Measurements from ENCODE around the gene BCAT1.

BCAT1 gene

DNA sequence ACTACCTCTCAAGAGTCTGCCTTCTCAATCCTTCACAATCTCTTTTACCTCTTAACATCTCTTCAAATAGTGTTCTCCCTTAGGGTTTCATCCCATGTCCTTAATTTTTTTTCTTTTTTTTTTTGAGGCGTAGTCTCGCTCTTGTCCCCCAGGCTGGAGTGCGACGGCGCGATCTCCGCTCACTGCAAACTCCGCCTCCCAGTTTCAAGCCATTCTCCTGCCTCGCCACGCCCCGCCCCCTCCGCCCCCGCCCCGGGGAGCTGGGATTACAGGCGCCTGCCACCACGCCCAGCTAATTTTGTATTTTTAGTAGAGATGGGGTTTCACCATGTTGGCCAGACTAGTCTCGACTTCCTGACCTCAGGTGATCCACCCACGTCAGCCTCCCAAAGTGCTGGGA is 7.0 kb upstream of the BCAT1 start:
- no peak overlapping the region for H3K27ac ChIP-seq
- TF ChIP-seq, protein P1, sequence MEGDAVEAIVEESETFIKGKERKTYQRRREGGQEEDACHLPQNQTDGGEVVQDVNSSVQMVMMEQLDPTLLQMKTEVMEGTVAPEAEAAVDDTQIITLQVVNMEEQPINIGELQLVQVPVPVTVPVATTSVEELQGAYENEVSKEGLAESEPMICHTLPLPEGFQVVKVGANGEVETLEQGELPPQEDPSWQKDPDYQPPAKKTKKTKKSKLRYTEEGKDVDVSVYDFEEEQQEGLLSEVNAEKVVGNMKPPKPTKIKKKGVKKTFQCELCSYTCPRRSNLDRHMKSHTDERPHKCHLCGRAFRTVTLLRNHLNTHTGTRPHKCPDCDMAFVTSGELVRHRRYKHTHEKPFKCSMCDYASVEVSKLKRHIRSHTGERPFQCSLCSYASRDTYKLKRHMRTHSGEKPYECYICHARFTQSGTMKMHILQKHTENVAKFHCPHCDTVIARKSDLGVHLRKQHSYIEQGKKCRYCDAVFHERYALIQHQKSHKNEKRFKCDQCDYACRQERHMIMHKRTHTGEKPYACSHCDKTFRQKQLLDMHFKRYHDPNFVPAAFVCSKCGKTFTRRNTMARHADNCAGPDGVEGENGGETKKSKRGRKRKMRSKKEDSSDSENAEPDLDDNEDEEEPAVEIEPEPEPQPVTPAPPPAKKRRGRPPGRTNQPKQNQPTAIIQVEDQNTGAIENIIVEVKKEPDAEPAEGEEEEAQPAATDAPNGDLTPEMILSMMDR (conservative IDR thresholded peaks at IDR 0.05), result no peak

DNA sequence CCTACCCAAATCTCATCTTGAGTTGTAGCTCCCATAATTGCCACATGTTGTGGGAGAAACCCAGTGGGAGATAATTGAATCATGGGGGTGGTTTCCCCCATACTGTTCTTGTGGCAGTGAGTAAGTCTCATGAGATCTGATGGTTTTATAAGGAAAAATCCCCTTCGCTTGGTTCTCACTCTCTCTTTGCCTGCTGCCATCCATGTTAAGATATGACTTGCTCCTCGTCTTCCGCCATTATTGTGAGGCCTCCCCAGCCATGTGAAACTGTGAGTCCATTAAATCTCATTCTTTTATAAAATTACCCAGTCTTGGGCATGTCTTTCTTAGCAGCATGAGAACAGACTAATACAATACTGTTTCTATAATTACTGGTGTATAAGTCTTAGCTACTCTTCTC is 6.5 kb upstream of the BCAT1 start:
- TF ChIP-seq, protein P1 (conservative IDR thresholded peaks at IDR 0.05), result no peak
- no peak overlapping the region for H3K27ac ChIP-seq

DNA sequence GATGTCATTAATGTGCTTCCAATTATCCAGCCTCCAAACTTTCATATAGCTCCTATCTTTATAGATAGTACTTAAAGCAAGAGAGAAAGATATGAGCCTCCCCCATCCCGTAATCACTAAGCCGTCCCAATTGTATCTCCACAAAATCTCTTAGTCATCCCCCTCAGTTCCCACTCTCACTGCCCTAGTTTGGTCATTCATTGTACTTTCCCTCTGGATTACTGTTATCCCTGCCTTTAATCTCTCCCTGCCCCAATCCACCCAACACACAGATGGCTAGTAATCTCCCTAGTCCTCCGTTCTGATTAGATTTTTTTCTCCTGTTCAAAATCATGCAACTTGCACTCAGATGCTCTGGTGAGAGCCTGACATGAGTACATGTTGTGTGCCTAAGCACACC is 5.4 kb upstream of the BCAT1 start:
- TF ChIP-seq, protein P1 (conservative IDR thresholded peaks at IDR 0.05), result no peak
- H3K27ac ChIP-seq, result no peak overlapping the region

DNA sequence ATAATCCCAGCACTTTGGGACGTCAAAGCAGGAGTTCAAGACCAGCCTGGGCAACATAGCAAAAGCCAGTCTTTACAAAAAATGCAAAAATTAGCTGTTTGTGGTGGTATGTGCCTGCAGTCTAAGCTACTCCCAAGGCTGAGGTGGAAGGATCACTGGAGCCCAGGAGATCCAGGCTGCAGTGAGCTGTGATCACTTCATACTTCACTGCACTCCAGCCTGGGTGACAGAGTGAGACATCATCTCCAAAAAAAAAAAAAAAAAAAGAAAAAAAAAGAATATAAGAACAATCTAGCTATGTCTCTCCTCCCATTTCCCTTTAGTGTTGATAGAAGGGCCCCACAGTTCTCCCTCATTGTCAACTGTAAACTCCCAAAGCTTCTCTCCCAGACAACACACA is 3.5 kb upstream of the BCAT1 start:
- TF ChIP-seq, protein P1 (conservative IDR thresholded peaks at IDR 0.05), result no peak
- H3K27ac ChIP-seq, result no peak overlapping the region

DNA sequence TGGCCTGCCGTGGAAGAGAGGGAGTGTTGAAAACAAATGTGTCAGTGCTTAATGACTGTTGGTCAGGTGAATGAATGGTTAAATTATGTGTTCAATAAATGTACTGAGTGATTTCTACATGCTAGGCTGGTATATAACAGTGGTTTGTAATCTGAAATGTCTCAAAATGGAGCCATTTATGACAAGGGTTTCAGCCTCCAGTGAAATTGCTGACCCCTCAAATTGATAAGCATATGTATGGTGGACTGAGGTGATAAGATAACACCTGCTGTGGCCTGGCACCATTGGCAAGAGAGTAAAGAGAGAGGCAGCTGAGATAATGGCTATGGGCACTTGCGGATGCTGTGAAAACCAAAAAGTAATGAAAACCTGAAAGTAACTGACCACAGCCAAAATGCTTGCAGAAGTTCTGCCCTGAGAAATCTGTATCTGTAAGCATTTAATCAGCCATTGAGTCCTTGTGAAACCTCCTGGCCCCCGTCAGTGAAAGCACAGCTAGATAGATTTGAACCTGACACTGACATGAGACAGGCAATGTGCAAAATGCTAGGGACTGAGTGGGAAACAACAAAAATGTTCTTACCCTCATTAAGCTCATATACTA is 1.4 kb upstream of the BCAT1 start:
- TF ChIP-seq, protein P1 (conservative IDR thresholded peaks at IDR 0.05), result no peak
- H3K27ac ChIP-seq, result no peak overlapping the region

DNA sequence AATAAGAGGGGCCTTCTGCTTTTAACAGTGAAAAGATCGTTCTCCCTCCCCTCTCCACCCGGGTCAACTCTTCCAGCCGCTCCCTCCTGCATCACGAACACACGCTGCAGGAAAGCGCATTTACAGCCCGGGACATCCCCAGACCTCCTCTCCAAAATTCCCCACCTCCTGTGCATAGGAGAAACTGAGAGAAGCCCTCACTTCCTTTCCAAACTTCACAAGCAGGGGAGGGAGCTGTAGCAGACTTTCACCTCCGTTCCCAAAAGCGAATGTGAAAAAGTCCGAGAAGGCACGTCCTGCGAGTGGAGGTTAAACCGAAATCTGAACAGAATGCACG is 513 bp downstream of the BCAT1 start:
- no peak overlapping the region for H3K27ac ChIP-seq
- TF ChIP-seq, protein P1 (conservative IDR thresholded peaks at IDR 0.05), result no peak

DNA sequence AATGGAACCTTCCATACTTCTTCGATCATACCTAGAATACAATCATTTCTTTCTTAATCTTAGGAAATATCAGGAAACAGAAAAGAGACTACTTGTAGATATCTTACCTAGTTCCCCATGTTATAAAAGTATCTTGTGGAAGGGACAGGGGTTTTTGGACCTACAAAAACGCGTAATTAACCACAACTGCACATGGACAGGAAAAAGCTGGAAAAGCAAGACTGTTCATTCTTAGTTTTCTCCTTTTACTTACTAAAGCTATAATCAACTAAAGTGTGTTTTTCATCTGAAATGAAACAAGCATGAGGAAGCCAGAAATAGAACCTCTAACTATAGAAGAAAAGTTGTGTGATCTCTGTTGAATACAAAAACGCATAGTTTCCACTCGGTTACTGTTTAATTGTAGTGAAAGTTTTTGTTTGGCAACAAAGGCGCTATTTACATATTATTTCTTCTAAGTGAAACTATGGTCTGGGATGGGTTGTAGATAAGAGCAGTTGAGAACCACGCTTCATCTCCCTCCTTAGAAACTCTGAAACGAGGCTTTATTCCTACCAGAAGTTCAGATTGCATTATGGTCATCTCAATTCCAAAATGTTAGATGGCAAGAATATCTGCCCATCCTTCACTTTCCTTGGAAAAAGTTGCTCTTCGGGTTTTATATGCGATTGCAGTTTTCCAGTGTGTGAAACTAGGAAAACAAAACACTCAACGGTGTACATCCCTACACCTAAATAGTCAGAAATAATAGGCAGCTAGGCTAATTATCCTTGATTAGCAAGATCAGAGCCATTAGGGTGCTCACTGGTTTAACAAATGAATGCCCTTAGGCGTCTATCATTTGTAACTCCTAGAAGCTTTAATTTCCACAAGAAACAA is 1.1 kb downstream of the BCAT1 start:
- no peak overlapping the region for H3K27ac ChIP-seq
- TF ChIP-seq, protein P1 (conservative IDR thresholded peaks at IDR 0.05), result no peak
